ENCODE measurements around the gene ERC1. TPM values are rescaled to one million over a fixed set of nuclear protein-coding genes. Genes with fewer than 3 reads are reported as not detected.
"Not testable (repeated sequence)": the region's sequence is repeated elsewhere in the genome, so short reads cannot be mapped to it uniquely, and the experiment has no call there.

Gene ERC1
- polyA plus RNA-seq, 1 donor from 2014 or later = 7.1 TPM

DNA sequence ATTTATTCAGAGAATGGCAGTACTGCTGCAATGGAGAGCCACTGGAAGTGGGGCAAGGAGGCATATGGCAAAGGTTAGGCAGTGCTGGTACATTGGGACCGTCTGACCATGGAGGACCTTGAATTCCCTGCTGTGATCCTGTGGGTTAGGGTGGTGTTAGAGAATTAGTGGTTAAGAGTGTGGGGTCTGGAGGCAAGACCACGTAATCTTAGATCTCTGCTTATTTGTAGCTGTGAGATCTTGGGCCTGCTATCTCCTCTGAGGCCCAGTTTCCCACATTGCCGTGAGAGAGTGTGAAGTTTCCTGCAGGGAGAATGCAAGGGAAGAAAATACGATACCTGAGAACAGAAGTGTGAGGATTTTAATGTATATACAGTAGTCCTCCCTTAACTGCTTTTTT lies 147.7 kb downstream of the ERC1 start:
- H3K79me2 ChIP-seq (replicated peaks; ENCODE audit: insufficient read depth, low read length) = no peaks in the 10 kb centered on the region

DNA sequence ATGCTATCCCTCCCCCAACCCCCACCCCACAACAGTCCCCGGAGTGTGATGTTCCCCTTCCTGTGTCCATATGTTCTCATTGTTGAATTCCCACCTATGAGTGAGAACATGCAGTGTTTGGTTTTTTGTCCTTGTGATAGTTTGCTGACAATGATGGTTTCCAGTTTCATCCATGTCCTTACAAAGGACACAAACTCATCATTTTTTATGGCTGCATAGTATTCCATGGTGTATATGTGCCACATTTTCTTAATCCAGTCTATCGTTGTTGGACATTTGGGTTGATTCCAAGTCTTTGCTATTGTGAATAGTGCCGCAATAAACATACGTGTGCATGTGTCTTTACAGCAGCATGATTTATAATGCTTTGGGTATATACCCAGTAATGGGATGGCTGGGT lies 155.7 kb downstream of the ERC1 start:
- H3K9me3 ChIP-seq (ENCODE audit: low read length); H3K4me3 ChIP-seq (ENCODE audit: low read length); H3K27me3 ChIP-seq (ENCODE audit: insufficient read depth, low read depth, low read length); H2AFZ ChIP-seq (ENCODE audit: low read depth, low read length); H3K4me2 ChIP-seq (ENCODE audit: low read length); H3K9me2 ChIP-seq (ENCODE audit: insufficient read depth, low read length); H3K79me2 ChIP-seq (replicated peaks; ENCODE audit: insufficient read depth, low read length); H3K36me3 ChIP-seq (ENCODE audit: insufficient read depth, low read length); H3K9ac ChIP-seq (ENCODE audit: low read length); H3K27ac ChIP-seq (ENCODE audit: low read length); H3F3A ChIP-seq (ENCODE audit: insufficient read depth, low read length, poor library complexity, severe bottlenecking); H4K20me1 ChIP-seq (ENCODE audit: insufficient read depth): not testable (repeated sequence)

More for the DNA sequence above, 147.7 kb downstream of the ERC1 start:
- no peaks in the 10 kb centered on the region for H3K27me3 ChIP-seq (ENCODE audit: insufficient read depth, low read depth, low read length)
- no peaks in the 10 kb centered on the region for H4K20me1 ChIP-seq (ENCODE audit: insufficient read depth)
- no peak overlapping the region for H3K9ac ChIP-seq (ENCODE audit: low read length)
- H3F3A ChIP-seq (ENCODE audit: insufficient read depth, low read length, poor library complexity, severe bottlenecking) = no peaks in the 10 kb centered on the region
- H3K36me3 ChIP-seq (ENCODE audit: insufficient read depth, low read length) = no peaks in the 10 kb centered on the region
- no peak overlapping the region for H3K27ac ChIP-seq (ENCODE audit: low read length)
- no peak overlapping the region for H2AFZ ChIP-seq (ENCODE audit: low read depth, low read length)
- H3K9me2 ChIP-seq (ENCODE audit: insufficient read depth, low read length) = no peaks in the 10 kb centered on the region
- TF ChIP-seq TAF1 (IDR thresholded peaks at IDR 0.05; ENCODE audit: low read depth) = no peak
- no peak for TF ChIP-seq RAD21 (conservative IDR thresholded peaks at IDR 0.05)
- no peak for TF ChIP-seq EZH2 (IDR thresholded peaks at IDR 0.05; ENCODE audit: borderline replicate concordance, insufficient read depth, low read length, poor library complexity, severe bottlenecking)
- TF ChIP-seq, protein P1, sequence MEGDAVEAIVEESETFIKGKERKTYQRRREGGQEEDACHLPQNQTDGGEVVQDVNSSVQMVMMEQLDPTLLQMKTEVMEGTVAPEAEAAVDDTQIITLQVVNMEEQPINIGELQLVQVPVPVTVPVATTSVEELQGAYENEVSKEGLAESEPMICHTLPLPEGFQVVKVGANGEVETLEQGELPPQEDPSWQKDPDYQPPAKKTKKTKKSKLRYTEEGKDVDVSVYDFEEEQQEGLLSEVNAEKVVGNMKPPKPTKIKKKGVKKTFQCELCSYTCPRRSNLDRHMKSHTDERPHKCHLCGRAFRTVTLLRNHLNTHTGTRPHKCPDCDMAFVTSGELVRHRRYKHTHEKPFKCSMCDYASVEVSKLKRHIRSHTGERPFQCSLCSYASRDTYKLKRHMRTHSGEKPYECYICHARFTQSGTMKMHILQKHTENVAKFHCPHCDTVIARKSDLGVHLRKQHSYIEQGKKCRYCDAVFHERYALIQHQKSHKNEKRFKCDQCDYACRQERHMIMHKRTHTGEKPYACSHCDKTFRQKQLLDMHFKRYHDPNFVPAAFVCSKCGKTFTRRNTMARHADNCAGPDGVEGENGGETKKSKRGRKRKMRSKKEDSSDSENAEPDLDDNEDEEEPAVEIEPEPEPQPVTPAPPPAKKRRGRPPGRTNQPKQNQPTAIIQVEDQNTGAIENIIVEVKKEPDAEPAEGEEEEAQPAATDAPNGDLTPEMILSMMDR (IDR thresholded peaks at IDR 0.05; ENCODE audit: poor library complexity, severe bottlenecking) = no peak
- H3K4me3 ChIP-seq (ENCODE audit: low read length) = no peak overlapping the region
- H3K4me2 ChIP-seq (ENCODE audit: low read length) = no peak overlapping the region
- no peaks in the 10 kb centered on the region for H3K9me3 ChIP-seq (ENCODE audit: low read length)

DNA sequence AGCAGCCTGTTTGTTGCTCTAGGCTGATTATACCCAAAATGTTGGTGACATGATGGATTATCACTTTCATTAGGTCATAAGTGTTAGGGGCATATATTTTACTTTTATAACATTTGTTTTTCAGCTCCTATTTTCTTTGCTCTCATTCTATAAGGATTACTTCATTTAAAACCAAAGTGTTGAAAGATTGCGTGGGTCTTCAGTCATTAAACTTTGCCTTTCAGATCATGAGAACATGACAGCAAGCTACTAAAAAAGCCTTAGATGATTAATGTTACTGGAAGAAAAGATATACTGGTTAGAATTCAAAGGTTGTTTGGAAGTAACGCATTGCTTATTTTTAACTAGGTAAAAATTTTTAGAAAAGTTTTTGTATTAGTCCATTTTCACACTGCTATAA lies 156.8 kb downstream of the ERC1 start:
- no peaks in the 10 kb centered on the region for H3K27me3 ChIP-seq (ENCODE audit: insufficient read depth, low read depth, low read length)
- no peak overlapping the region for H3K4me2 ChIP-seq (ENCODE audit: low read length)
- H3K27ac ChIP-seq (ENCODE audit: low read length) = no peak overlapping the region
- no peaks in the 10 kb centered on the region for H4K20me1 ChIP-seq (ENCODE audit: insufficient read depth)
- peaks cover 4% of the 10 kb centered on the region for H3K36me3 ChIP-seq (ENCODE audit: insufficient read depth, low read length)
- H2AFZ ChIP-seq (ENCODE audit: low read depth, low read length) = no peak overlapping the region
- H3K4me3 ChIP-seq (ENCODE audit: low read length) = no peak overlapping the region
- H3F3A ChIP-seq (ENCODE audit: insufficient read depth, low read length, poor library complexity, severe bottlenecking) = no peaks in the 10 kb centered on the region
- no peak for TF ChIP-seq EP300 (conservative IDR thresholded peaks at IDR 0.05; ENCODE audit: poor library complexity, severe bottlenecking)
- TF ChIP-seq, protein P1 (IDR thresholded peaks at IDR 0.05; ENCODE audit: poor library complexity, severe bottlenecking) = no peak
- TF ChIP-seq, protein P2, sequence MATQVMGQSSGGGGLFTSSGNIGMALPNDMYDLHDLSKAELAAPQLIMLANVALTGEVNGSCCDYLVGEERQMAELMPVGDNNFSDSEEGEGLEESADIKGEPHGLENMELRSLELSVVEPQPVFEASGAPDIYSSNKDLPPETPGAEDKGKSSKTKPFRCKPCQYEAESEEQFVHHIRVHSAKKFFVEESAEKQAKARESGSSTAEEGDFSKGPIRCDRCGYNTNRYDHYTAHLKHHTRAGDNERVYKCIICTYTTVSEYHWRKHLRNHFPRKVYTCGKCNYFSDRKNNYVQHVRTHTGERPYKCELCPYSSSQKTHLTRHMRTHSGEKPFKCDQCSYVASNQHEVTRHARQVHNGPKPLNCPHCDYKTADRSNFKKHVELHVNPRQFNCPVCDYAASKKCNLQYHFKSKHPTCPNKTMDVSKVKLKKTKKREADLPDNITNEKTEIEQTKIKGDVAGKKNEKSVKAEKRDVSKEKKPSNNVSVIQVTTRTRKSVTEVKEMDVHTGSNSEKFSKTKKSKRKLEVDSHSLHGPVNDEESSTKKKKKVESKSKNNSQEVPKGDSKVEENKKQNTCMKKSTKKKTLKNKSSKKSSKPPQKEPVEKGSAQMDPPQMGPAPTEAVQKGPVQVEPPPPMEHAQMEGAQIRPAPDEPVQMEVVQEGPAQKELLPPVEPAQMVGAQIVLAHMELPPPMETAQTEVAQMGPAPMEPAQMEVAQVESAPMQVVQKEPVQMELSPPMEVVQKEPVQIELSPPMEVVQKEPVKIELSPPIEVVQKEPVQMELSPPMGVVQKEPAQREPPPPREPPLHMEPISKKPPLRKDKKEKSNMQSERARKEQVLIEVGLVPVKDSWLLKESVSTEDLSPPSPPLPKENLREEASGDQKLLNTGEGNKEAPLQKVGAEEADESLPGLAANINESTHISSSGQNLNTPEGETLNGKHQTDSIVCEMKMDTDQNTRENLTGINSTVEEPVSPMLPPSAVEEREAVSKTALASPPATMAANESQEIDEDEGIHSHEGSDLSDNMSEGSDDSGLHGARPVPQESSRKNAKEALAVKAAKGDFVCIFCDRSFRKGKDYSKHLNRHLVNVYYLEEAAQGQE (IDR thresholded peaks at IDR 0.05; ENCODE audit: borderline replicate concordance) = no peak
- no peak overlapping the region for H3K9ac ChIP-seq (ENCODE audit: low read length)
- no peaks in the 10 kb centered on the region for H3K79me2 ChIP-seq (replicated peaks; ENCODE audit: insufficient read depth, low read length)
- no peaks in the 10 kb centered on the region for H3K9me2 ChIP-seq (ENCODE audit: insufficient read depth, low read length)
- H3K9me3 ChIP-seq (ENCODE audit: low read length) = no peaks in the 10 kb centered on the region

Measured in neural cell (in vitro differentiated cells).